GM10248 (cell line): ENCODE data around the gene PTRHD1.

Source experiments
- CTCF ChIA-PET: fragments of 300-600 bp; sonication (Branson Sonifier 250); formaldehyde crosslinking; extraction: SDS; loops from one replicate; lab custom pipeline; 2021; ENCODE audit warnings: antibody characterized with exemption; lab: Yijun Ruan, JAX
- POLR2A ChIA-PET: fragments of 350-650 bp; sonication (Branson Sonifier 250); formaldehyde crosslinking; extraction: SDS; loops from one replicate; lab custom pipeline; 2020; ENCODE audit warnings: antibody characterized with exemption; lab: Yijun Ruan, JAX
- DNase-seq: peaks from one replicate; pipeline ENCODE4 v3.0.0; 2012; ENCODE audit errors: extremely low spot score
- CTCF ChIP-seq: IDR thresholded peaks from 2 replicates; pipeline ENCODE4 v1.5.1; 2012; ENCODE audit warnings: mild to moderate bottlenecking, low read depth; ENCODE audit errors: extremely low read depth, missing control alignments, control extremely low read depth

Gene PTRHD1

GRCh38 chr2:24833821-24834732, 40.9 kb upstream of the PTRHD1 start:
- TF ChIP-seq CTCF = no peak
- ChIA-PET CTCF (no interaction called here), POLR2A (no interaction called here)
- DNase-seq = no peak

- no peak for TF ChIP-seq CTCF
- ChIA-PET POLR2A (no interaction called here), CTCF (no interaction called here)
- DNase-seq = no peak
These were observed 39.9 kb upstream of the PTRHD1 start for GRCh38 chr2:24832931-24833701.

GRCh38 chr2:24832521-24832920, 39.3 kb upstream of the PTRHD1 start:
- ChIA-PET CTCF (no interaction called here), POLR2A (no interaction called here)
- no peak for DNase-seq
- TF ChIP-seq CTCF = no peak

GRCh38 chr2:24832073-24832461, 38.9 kb upstream of the PTRHD1 start:
- ChIA-PET CTCF (interaction anchor here (1.9 to 7.0 kb wide), 2 partner anchors 410 to 422 kb away, joined by 8 to 125 read pairs; no protein-coding TSS in a partner anchor), POLR2A (no interaction called here)
- DNase-seq = no peak
- no peak for TF ChIP-seq CTCF

- no peak for TF ChIP-seq CTCF
- ChIA-PET POLR2A (interaction anchor here (0.7 kb wide), 1 partner anchor 21 kb away, joined by 5 read pairs; no protein-coding TSS in a partner anchor), CTCF (interaction anchor here (1.4 to 7.0 kb wide), 3 partner anchors 12 to 422 kb away, joined by 5 to 125 read pairs (median 8); no protein-coding TSS in a partner anchor)
- no peak for DNase-seq
These were observed 38.3 kb upstream of the PTRHD1 start for GRCh38 chr2:24831221-24832072.
